Nephron (organoid): ENCODE measurements around the gene REL.

Experiments
- H3K27ac Mint-ChIP-seq, 3 experiments: 2 replicates each; pipeline ENCODE4 v1.8.0; 2020; ENCODE audit warnings: mixed read lengths in 3 of 3, mild to moderate bottlenecking in 2 of 3, moderate library complexity in 1 of 3
- H3K27me3 Mint-ChIP-seq: 2 replicates; pipeline ENCODE4 v1.8.0; 2021; ENCODE audit warnings: low read depth, mild to moderate bottlenecking, moderate library complexity, mixed read lengths
- H3K36me3 Mint-ChIP-seq: 2 replicates; pipeline ENCODE4 v1.8.0; 2020; ENCODE audit warnings: low read depth, mixed read lengths
- H3K4me1 Mint-ChIP-seq: 2 replicates; pipeline ENCODE4 v1.8.0; 2020; ENCODE audit warnings: mixed read lengths
- H3K4me3 Mint-ChIP-seq, 3 experiments: 2 replicates each; pipeline ENCODE4 v1.8.0; 2020; ENCODE audit warnings: mild to moderate bottlenecking in 3 of 3, mixed read lengths in 3 of 3, moderate library complexity in 2 of 3
- H3K9me3 Mint-ChIP-seq: 2 replicates; pipeline ENCODE4 v1.8.0; 2020; ENCODE audit warnings: mixed read lengths
- TF ChIP-seq, protein P1 (sequence below), 3 experiments: fragments of 200-600 bp; sonication (generic); IDR thresholded peaks; one replicate each; pipeline ENCODE4 v1.5.0; 2021; ENCODE audit warnings: antibody characterized with exemption in 3 of 3; ENCODE audit not compliant: unreplicated experiment in 3 of 3

REL gene

DNA sequence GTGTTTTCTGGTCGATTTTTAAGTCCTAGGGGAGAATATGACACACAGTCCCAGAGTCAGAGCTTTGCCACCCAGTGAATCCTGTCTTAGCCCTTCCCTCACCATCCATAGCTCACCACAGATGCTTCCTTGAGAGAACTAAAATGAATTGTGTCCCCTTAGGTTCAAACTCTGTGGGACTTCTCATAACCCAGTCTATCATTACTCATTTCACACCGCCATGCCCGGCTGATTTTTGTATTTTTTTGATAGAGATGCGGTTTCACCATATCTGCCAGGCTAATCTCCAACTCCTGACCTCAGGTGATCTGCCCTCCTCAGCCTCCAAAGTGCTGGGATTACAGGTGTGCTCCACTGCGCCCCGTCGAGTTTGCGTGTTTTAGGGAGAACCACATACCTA, 66.8 kb downstream of the REL start:
- Mint-ChIP-seq H3K9me3 (peaks cover 2% of the 10 kb centered on the region), H3K4me1 (no peaks in the 10 kb centered on the region), H3K36me3 (peaks cover 48% of the 10 kb centered on the region), H3K27me3 (no peaks in the 10 kb centered on the region), H3K27ac (no peak overlapping the region), H3K4me3 (no peak overlapping the region)
- TF ChIP-seq, protein P1, sequence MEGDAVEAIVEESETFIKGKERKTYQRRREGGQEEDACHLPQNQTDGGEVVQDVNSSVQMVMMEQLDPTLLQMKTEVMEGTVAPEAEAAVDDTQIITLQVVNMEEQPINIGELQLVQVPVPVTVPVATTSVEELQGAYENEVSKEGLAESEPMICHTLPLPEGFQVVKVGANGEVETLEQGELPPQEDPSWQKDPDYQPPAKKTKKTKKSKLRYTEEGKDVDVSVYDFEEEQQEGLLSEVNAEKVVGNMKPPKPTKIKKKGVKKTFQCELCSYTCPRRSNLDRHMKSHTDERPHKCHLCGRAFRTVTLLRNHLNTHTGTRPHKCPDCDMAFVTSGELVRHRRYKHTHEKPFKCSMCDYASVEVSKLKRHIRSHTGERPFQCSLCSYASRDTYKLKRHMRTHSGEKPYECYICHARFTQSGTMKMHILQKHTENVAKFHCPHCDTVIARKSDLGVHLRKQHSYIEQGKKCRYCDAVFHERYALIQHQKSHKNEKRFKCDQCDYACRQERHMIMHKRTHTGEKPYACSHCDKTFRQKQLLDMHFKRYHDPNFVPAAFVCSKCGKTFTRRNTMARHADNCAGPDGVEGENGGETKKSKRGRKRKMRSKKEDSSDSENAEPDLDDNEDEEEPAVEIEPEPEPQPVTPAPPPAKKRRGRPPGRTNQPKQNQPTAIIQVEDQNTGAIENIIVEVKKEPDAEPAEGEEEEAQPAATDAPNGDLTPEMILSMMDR (IDR thresholded peaks at IDR 0.05; ENCODE audit: unreplicated experiment in 3 of 3): no peak

DNA sequence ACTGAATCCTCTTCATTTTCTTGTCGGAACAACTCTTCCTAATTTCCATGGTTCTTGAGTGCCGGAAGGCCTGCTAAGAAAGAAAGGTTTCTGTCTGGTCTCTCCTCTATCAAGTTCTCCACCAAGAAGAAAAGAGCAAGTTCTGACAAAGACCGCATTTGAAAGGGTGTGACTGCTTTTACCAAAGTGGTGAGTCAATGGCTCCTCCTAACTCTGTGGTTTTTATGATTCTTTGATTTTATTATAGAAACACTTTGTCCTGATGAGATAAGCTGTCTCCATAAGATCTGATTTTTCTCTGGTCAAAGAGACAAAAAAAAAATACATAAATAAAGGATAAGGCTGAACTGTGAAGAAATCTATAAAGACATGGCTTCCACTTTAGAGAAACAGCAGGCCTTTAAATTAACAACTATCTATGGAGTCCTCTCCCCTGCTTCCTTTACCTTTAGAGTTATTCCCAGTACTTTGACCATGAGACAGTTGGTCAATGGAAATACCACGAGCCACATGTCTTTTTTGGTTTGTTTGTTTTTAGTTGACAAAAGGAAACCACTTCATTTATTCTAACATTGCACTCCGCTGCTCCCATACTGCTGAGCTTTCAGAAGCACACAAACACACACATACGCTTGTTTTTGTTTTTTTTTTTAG, 67.7 kb downstream of the REL start:
- Mint-ChIP-seq H3K4me3 (no peak overlapping the region), H3K36me3 (peaks cover 56% of the 10 kb centered on the region), H3K4me1 (no peaks in the 10 kb centered on the region), H3K9me3 (peaks cover 2% of the 10 kb centered on the region), H3K27ac (no peak overlapping the region), H3K27me3 (no peaks in the 10 kb centered on the region)
- TF ChIP-seq, protein P1 (IDR thresholded peaks at IDR 0.05; ENCODE audit: unreplicated experiment in 3 of 3): no peak

DNA sequence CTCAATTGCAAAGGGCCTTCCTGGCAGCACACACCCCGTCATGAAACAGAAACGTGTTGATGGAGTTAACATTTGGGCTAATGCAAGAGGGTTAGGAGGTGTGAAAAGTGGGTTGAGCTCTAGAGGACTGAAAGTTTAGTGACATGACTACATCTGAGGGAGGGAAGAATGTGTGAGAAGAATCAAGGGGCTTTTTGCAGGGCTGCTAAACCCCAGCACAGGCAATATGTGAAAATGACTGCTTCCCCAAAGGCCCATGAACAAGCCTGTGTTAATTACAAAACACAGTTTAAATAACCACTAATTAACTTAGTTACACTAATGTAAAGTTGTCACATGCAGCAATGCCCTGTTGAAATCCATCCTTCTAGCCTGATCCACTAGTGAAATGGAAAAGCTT, 72.8 kb downstream of the REL start:
- Mint-ChIP-seq H3K27me3 (no peaks in the 10 kb centered on the region), H3K4me1 (peaks cover 13% of the 10 kb centered on the region), H3K4me3 (no peak overlapping the region), H3K9me3 (peaks cover 2% of the 10 kb centered on the region), H3K27ac (no peak overlapping the region), H3K36me3 (peaks cover 34% of the 10 kb centered on the region)
- TF ChIP-seq, protein P1 (IDR thresholded peaks at IDR 0.05; ENCODE audit: unreplicated experiment in 3 of 3): no peak

DNA sequence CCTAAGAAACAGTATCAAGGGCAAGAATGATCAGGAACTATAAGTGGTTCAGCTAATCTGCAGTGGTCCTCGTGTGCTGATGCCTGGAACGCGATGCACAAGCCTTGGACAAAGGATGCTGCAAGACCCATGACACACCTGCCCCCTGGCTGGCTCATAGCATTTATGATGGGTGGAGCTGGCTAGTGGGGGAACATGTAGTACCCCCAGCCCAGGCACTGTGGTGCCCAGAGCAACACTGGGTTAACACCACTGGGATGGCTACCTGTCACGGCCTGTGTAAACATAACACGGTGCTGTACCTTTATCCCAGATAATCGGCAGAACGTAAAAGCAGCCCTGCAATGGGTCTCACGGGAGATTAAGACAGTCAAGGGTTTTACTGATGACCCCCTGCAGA, 75.8 kb downstream of the REL start:
- TF ChIP-seq, protein P1 (IDR thresholded peaks at IDR 0.05; ENCODE audit: unreplicated experiment in 3 of 3): no peak
- H3K36me3 Mint-ChIP-seq: peaks cover 20% of the 10 kb centered on the region
- no peak overlapping the region for H3K27ac Mint-ChIP-seq
- H3K4me3 Mint-ChIP-seq: no peak overlapping the region
- no peaks in the 10 kb centered on the region for H3K9me3 Mint-ChIP-seq
- H3K4me1 Mint-ChIP-seq: peaks cover 13% of the 10 kb centered on the region
- H3K27me3 Mint-ChIP-seq: no peaks in the 10 kb centered on the region

DNA sequence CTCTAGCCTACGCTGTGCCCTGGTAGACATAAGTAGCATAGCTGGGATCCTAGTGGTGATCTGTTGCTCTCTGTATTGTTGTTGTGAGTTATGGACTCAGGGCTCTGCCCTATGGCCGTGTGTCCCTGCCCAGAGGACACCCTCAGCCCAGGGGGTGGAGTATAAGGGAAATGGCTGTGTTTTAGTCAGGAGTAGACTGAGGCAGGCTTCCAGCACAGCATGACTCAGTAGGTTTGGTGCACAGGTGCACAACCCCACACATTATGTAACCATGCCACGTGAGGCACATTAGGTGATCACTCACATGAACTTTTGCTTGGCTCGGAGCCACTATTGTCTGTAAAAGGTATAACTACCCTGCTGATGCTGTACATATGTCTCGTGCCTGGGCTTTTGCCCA, 76.3 kb downstream of the REL start:
- peaks cover 13% of the 10 kb centered on the region for H3K4me1 Mint-ChIP-seq
- no peak overlapping the region for H3K27ac Mint-ChIP-seq
- no peaks in the 10 kb centered on the region for H3K9me3 Mint-ChIP-seq
- H3K36me3 Mint-ChIP-seq: peaks cover 20% of the 10 kb centered on the region
- no peaks in the 10 kb centered on the region for H3K27me3 Mint-ChIP-seq
- TF ChIP-seq, protein P1 (IDR thresholded peaks at IDR 0.05; ENCODE audit: unreplicated experiment in 3 of 3): no peak
- no peak overlapping the region for H3K4me3 Mint-ChIP-seq

DNA sequence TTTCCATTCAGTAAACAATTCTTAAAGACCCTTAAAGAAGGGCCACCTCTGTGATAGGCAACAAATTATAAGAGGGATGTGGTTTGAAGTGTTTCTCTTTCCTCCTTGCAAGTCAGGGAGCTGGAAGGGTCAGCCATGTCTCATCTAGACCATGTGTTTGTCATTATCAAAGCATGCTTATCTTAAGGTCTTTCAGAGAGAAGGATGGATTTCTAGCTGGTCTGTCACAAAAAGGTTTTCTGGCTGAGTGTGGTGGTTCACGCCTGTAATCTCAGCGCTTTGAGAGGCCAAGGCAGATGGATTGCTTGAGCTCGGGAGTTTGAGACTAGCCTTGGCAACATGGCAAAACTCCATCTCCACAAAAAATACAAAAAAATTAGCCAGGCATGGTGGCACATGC, 77.0 kb downstream of the REL start:
- no peaks in the 10 kb centered on the region for H3K27me3 Mint-ChIP-seq
- H3K4me1 Mint-ChIP-seq: peaks cover 13% of the 10 kb centered on the region
- H3K4me3 Mint-ChIP-seq: no peak overlapping the region
- TF ChIP-seq, protein P1 (IDR thresholded peaks at IDR 0.05; ENCODE audit: unreplicated experiment in 3 of 3): no peak
- no peak overlapping the region for H3K27ac Mint-ChIP-seq
- H3K9me3 Mint-ChIP-seq: no peaks in the 10 kb centered on the region
- H3K36me3 Mint-ChIP-seq: peaks cover 13% of the 10 kb centered on the region
